ENCODE measurements around the gene MALAT1. TPM values are rescaled to one million over a fixed set of nuclear protein-coding genes. Genes with fewer than 3 reads are reported as not detected.

The MALAT1 gene
- total and polyA plus RNA-seq, 2 of the 13 experiments (the other 11 are each of a cell fraction or from before 2014, with no cell fraction given), result 143 to 1,237 TPM

- TF ChIP-seq MTERF4 (CRISPR knock-in tag; IDR thresholded peaks at IDR 0.05) (no peak), PAX8 (CRISPR knock-in tag; IDR thresholded peaks at IDR 0.05; ENCODE audit: borderline replicate concordance) (no peak), KAT7 (CRISPR knock-in tag; IDR thresholded peaks at IDR 0.05; ENCODE audit: borderline replicate concordance) (no peak), ZNF605 (CRISPR knock-in tag; IDR thresholded peaks at IDR 0.05) (peak; percentile 74; the same call in 1 of the 2 replicates), FOSL2 (CRISPR knock-in tag; IDR thresholded peaks at IDR 0.05) (no peak), NR2F2 (IDR thresholded peaks at IDR 0.05; ENCODE audit: borderline replicate concordance, low read depth) (no peak), ZFP36 (IDR thresholded peaks at IDR 0.05; ENCODE audit: borderline replicate concordance, low read depth, low read length, partially characterized antibody) (no peak), ZSCAN20 (CRISPR knock-in tag; IDR thresholded peaks at IDR 0.05; ENCODE audit: borderline replicate concordance) (peak; percentile 61; the same call in 1 of the 2 replicates), XRCC5 (optimal IDR thresholded peaks at IDR 0.05; ENCODE audit: low read length) (peak; percentile 35), ZNF232 (CRISPR knock-in tag; IDR thresholded peaks at IDR 0.05; ENCODE audit: borderline replicate concordance) (peak; percentile 43; the same call in 1 of the 2 replicates), MIER2 (CRISPR knock-in tag; IDR thresholded peaks at IDR 0.05) (no peak), RBM39 (IDR thresholded peaks at IDR 0.05; ENCODE audit: low read depth, low read length, poor library complexity, severe bottlenecking) (no peak), HMG20A (CRISPR knock-in tag; IDR thresholded peaks at IDR 0.05; ENCODE audit: borderline replicate concordance) (no peak), ZNF34 (CRISPR knock-in tag; IDR thresholded peaks at IDR 0.05; ENCODE audit: borderline replicate concordance) (no peak), ZUFSP (CRISPR knock-in tag; IDR thresholded peaks at IDR 0.05; ENCODE audit: borderline replicate concordance) (no peak), ZHX2 (IDR thresholded peaks at IDR 0.05; ENCODE audit: low read depth) (no peak), ZHX2 (CRISPR knock-in tag; IDR thresholded peaks at IDR 0.05; ENCODE audit: borderline replicate concordance) (no peak), ATM (IDR thresholded peaks at IDR 0.05; ENCODE audit: borderline replicate concordance) (no peak), ZNF850 (CRISPR knock-in tag; conservative IDR thresholded peaks at IDR 0.05) (no peak), REL (CRISPR knock-in tag; conservative IDR thresholded peaks at IDR 0.05) (no peak), ZNF703 (CRISPR knock-in tag; IDR thresholded peaks at IDR 0.05; ENCODE audit: borderline replicate concordance) (no peak), ZNF33B (CRISPR knock-in tag; IDR thresholded peaks at IDR 0.05) (no peak)
Observed at GRCh38 chr11:65524014-65524740, 25.3 kb downstream of the MALAT1 start (continued).

Data from HepG2 (cell line).